HEK293 (cell line): ENCODE data around the gene CHD5.

Experiments
- CTCF ChIA-PET: fragments of 350-600 bp; formaldehyde crosslinking; extraction: SDS; loops from one replicate; lab custom pipeline; 2021; ENCODE audit warnings: antibody characterized with exemption; lab: Yijun Ruan, JAX
- POLR2A ChIA-PET: fragments of 300-600 bp; formaldehyde crosslinking; extraction: SDS; loops from one replicate; lab custom pipeline; 2020; ENCODE audit warnings: antibody characterized with exemption, inconsistent platforms; lab: Yijun Ruan, JAX
- H3K27ac ChIP-seq: fragments of 200-500 bp; sonication (Bioruptor generic); 2 replicates; pipeline ENCODE4 v1.5.1; 2014; ENCODE audit warnings: low read depth, low read length, control low read depth, inconsistent platforms; ENCODE audit errors: extremely low read depth
- H3K36me3 ChIP-seq, 2 experiments: fragments of 200-500 bp in 1 of 2; sonication (Bioruptor generic) in 1 of 2; 1 replicate in 1 of 2; 2 replicates in 1 of 2; pipeline ENCODE4 v1.5.1; 2014 to 2017; ENCODE audit warnings: inconsistent platforms in 2 of 2, low read length in 2 of 2; ENCODE audit not compliant: control insufficient read depth in 2 of 2, insufficient read depth in 1 of 2
- H3K4me1 ChIP-seq: fragments of 200-500 bp; sonication (Bioruptor generic); 2 replicates; pipeline ENCODE4 v1.5.1; 2014; ENCODE audit warnings: mild to moderate bottlenecking, low read length, inconsistent platforms; ENCODE audit not compliant: control insufficient read depth, insufficient read depth
- H3K4me3 ChIP-seq: 2 replicates; pipeline ENCODE4 v1.5.1; 2011; ENCODE audit warnings: low read depth, mild to moderate bottlenecking, control low read depth, low read length, moderate library complexity
- H3K9me3 ChIP-seq: fragments of 200-500 bp; sonication (Bioruptor generic); 2 replicates; pipeline ENCODE4 v1.5.1; 2014; ENCODE audit warnings: low read depth, low read length, inconsistent platforms; ENCODE audit not compliant: control insufficient read depth, insufficient read depth
- KLF1 ChIP-seq: fragments of 450-650 bp; formaldehyde crosslinking; IDR thresholded peaks from 2 replicates; pipeline ENCODE4 v1.5.1; 2016; ENCODE audit warnings: missing biosample characterization, missing genetic modification characterization
- SCRT2 ChIP-seq: fragments of 450-650 bp; formaldehyde crosslinking; IDR thresholded peaks from 2 replicates; pipeline ENCODE4 v1.5.1; 2016; ENCODE audit warnings: missing biosample characterization, missing genetic modification characterization
- TCF7L2 ChIP-seq: IDR thresholded peaks from 2 replicates; pipeline ENCODE4 v1.6.1; 2011; ENCODE audit warnings: low read depth, mild to moderate bottlenecking, inconsistent platforms, low read length, moderate library complexity, borderline replicate concordance
- YY1 ChIP-seq: fragments of 450-650 bp; formaldehyde crosslinking; IDR thresholded peaks from 2 replicates; pipeline ENCODE4 v1.5.1; 2018; ENCODE audit warnings: missing biosample characterization, missing genetic modification characterization
- ZBTB20 ChIP-seq: fragments of 450-650 bp; formaldehyde crosslinking; IDR thresholded peaks from 2 replicates; pipeline ENCODE4 v1.5.1; 2016; ENCODE audit warnings: missing biosample characterization, missing genetic modification characterization
- ZBTB26 ChIP-seq: fragments of 450-650 bp; formaldehyde crosslinking; optimal IDR thresholded peaks from 2 replicates; pipeline ENCODE3; 2016; ENCODE audit warnings: missing biosample characterization, mild to moderate bottlenecking, missing genetic modification characterization
- ZBTB49 ChIP-seq: fragments of 450-650 bp; formaldehyde crosslinking; IDR thresholded peaks from 2 replicates; pipeline ENCODE4 v1.5.1; 2016; ENCODE audit warnings: missing biosample characterization, missing genetic modification characterization, low read depth
- ZBTB6 ChIP-seq: fragments of 450-650 bp; formaldehyde crosslinking; IDR thresholded peaks from 2 replicates; pipeline ENCODE4 v1.5.1; 2017; ENCODE audit warnings: missing biosample characterization, missing genetic modification characterization
- ZNF146 ChIP-seq: fragments of 450-650 bp; formaldehyde crosslinking; IDR thresholded peaks from 2 replicates; pipeline ENCODE4 v1.5.1; 2016; ENCODE audit warnings: missing biosample characterization, missing genetic modification characterization
- ZNF16 ChIP-seq: fragments of 450-650 bp; formaldehyde crosslinking; IDR thresholded peaks from 2 replicates; pipeline ENCODE4 v1.5.1; 2016; ENCODE audit warnings: low read depth, missing biosample characterization, missing genetic modification characterization
- ZNF174 ChIP-seq: fragments of 450-650 bp; formaldehyde crosslinking; IDR thresholded peaks from 2 replicates; pipeline ENCODE4 v1.5.0; 2017; ENCODE audit warnings: missing biosample characterization, mild to moderate bottlenecking, missing genetic modification characterization
- ZNF18 ChIP-seq: fragments of 450-650 bp; formaldehyde crosslinking; IDR thresholded peaks from 2 replicates; pipeline ENCODE4 v1.5.1; 2016; ENCODE audit warnings: missing biosample characterization, missing genetic modification characterization
- ZNF184 ChIP-seq: fragments of 450-650 bp; IDR thresholded peaks from 2 replicates; pipeline ENCODE4 v1.5.1; 2018; ENCODE audit warnings: missing biosample characterization, mild to moderate bottlenecking, missing genetic modification characterization
- ZNF2 ChIP-seq: fragments of 450-650 bp; formaldehyde crosslinking; IDR thresholded peaks from 2 replicates; pipeline ENCODE4 v1.5.1; 2016; ENCODE audit warnings: missing biosample characterization, missing genetic modification characterization
- ZNF302 ChIP-seq: fragments of 450-650 bp; formaldehyde crosslinking; IDR thresholded peaks from 2 replicates; pipeline ENCODE4 v1.5.1; 2016; ENCODE audit warnings: missing biosample characterization, missing genetic modification characterization, low read depth
- ZNF341 ChIP-seq: fragments of 450-650 bp; formaldehyde crosslinking; IDR thresholded peaks from 2 replicates; pipeline ENCODE4; 2016; ENCODE audit warnings: low read depth, missing biosample characterization, missing genetic modification characterization
- ZNF510 ChIP-seq: fragments of 450-650 bp; formaldehyde crosslinking; IDR thresholded peaks from 2 replicates; pipeline ENCODE4 v1.5.1; 2018; ENCODE audit warnings: mild to moderate bottlenecking, missing genetic modification characterization, missing biosample characterization; ENCODE audit not compliant: insufficient replicate concordance
- ZNF571 ChIP-seq: fragments of 450-650 bp; formaldehyde crosslinking; IDR thresholded peaks from 2 replicates; pipeline ENCODE4 v1.5.0; 2017; ENCODE audit warnings: missing biosample characterization, missing genetic modification characterization
- ZNF624 ChIP-seq: fragments of 450-650 bp; formaldehyde crosslinking; IDR thresholded peaks from 2 replicates; pipeline ENCODE4 v1.5.1; 2017; ENCODE audit warnings: missing biosample characterization, missing genetic modification characterization
- ZNF626 ChIP-seq: fragments of 450-650 bp; sonication (Bioruptor Pico); formaldehyde crosslinking; IDR thresholded peaks from 2 replicates; pipeline ENCODE4 v1.5.1; 2018; ENCODE audit warnings: missing biosample characterization, missing genetic modification characterization, inconsistent platforms
- ZNF670 ChIP-seq: fragments of 450-650 bp; formaldehyde crosslinking; IDR thresholded peaks from 2 replicates; pipeline ENCODE4 v1.5.1; 2016; ENCODE audit warnings: missing biosample characterization, missing genetic modification characterization, low read depth
- ZNF776 ChIP-seq: fragments of 450-650 bp; formaldehyde crosslinking; IDR thresholded peaks from 2 replicates; pipeline ENCODE4 v1.5.0; 2017; ENCODE audit warnings: missing biosample characterization, missing genetic modification characterization, borderline replicate concordance
- ZSCAN18 ChIP-seq: fragments of 450-650 bp; formaldehyde crosslinking; IDR thresholded peaks from 2 replicates; pipeline ENCODE4 v1.5.1; 2016; ENCODE audit warnings: missing biosample characterization, missing genetic modification characterization

Gene CHD5

GRCh38 chr1:6107409-6108356 is 72.4 kb downstream of the CHD5 start (continued):
- TF ChIP-seq ZNF341 (tag by site-specific recombination) = no peak
- TF ChIP-seq ZNF146 (tag by site-specific recombination) = 0 out of 2 replicates have a peak, but pooled peaks have one; percentile 1
- TF ChIP-seq, all 188 proteins: peak for 10

- no peaks in the 10 kb centered on the region for H3K4me1 ChIP-seq
- TF ChIP-seq ZBTB20 = no peak
- no peak for TF ChIP-seq ZNF184 (tag by site-specific recombination)
- no peak for TF ChIP-seq YY1
- no peak for TF ChIP-seq ZNF670 (tag by site-specific recombination)
- TF ChIP-seq ZNF174 = no peak
- no peak for TF ChIP-seq ZNF16
- no peak for TF ChIP-seq KLF1 (tag by site-specific recombination)
- no peak for TF ChIP-seq ZNF18 (tag by site-specific recombination)
- TF ChIP-seq ZNF302 (tag by site-specific recombination) = peak; percentile 12; the same call in 1 of the 2 replicates
- peak; percentile 96 for TF ChIP-seq ZBTB6
- TF ChIP-seq, all 188 proteins: peak for 2
- Histone ChIP-seq H3K9me3 (no peaks in the 10 kb centered on the region), H3K4me3 (no peak overlapping the region), H3K27ac (no peak overlapping the region), H3K36me3 (no peaks in the 10 kb centered on the region)
- ChIA-PET CTCF (no interaction called here), POLR2A (no interaction called here)
Measured at GRCh38 chr1:6106977-6107376, 73.1 kb downstream of the CHD5 start.

- ChIA-PET CTCF (interaction anchor here (0.6 to 1.2 kb wide), 4 partner anchors 11 to 584 kb away, joined by 4 read pairs; no protein-coding TSS in a partner anchor), POLR2A (no interaction called here)
- Histone ChIP-seq H3K27ac (no peak overlapping the region), H3K9me3 (no peaks in the 10 kb centered on the region), H3K36me3 (no peaks in the 10 kb centered on the region), H3K4me1 (no peaks in the 10 kb centered on the region), H3K4me3 (no peak overlapping the region)
- TF ChIP-seq SCRT2 (no peak), ZBTB49 (tag by site-specific recombination) (no peak), ZNF510 (no peak), ZSCAN18 (no peak), ZNF571 (tag by site-specific recombination) (no peak), ZBTB26 (tag by site-specific recombination) (no peak), ZNF776 (tag by site-specific recombination) (no peak), ZNF626 (no peak), TCF7L2 (no peak), ZNF624 (no peak), ZNF2 (tag by site-specific recombination) (no peak)
Measured at GRCh38 chr1:6106321-6106731, 73.8 kb downstream of the CHD5 start.
